Renal pelvis (tissue), 4 donors: ENCODE data around the gene CDKAL1. TPM values are rescaled to one million over a fixed set of nuclear protein-coding genes. Genes with fewer than 3 reads are reported as not detected.
"Not testable (repeated sequence)": the region's sequence is repeated elsewhere in the genome, so short reads cannot be mapped to it uniquely, and the experiment has no call there.

Source experiments
- DNase-seq: peaks from one replicate; pipeline ENCODE4 v3.0.0-alpha.2; 2013
- polyA plus RNA-seq, 3 donors: library from polyadenylated mRNA; unstranded; fragments of 120-200 nt; gene quantifications; one replicate each; pipeline ENCODE4 v1.2.1, GENCODE V29; 2013; ENCODE audit not compliant: insufficient read length in 3 of 3

CDKAL1 gene
- polyA plus RNA-seq, 3 donors: 15.9 to 22.8 (median 18.7) TPM

DNA sequence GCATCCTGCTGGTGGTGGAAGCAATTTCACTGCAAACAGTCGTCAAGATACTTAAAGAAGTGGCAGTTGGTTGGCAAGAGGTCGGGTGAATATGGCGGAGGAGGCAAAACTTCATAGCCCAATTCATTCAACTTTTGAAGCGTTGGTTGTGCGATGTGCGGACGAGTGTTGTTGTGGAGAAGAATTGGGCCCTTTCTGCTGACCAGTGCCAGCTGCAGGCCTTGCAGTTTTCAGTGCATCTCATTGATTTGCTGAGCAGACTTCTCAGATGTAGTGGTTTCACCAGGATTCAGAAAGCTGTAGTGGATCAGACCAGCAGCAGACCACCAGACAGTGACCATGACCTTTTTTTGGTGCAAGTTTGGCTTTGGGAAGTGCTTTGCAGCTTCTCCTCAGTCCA, 297.0 kb downstream of the CDKAL1 start:
- DNase-seq: not testable (repeated sequence)

DNA sequence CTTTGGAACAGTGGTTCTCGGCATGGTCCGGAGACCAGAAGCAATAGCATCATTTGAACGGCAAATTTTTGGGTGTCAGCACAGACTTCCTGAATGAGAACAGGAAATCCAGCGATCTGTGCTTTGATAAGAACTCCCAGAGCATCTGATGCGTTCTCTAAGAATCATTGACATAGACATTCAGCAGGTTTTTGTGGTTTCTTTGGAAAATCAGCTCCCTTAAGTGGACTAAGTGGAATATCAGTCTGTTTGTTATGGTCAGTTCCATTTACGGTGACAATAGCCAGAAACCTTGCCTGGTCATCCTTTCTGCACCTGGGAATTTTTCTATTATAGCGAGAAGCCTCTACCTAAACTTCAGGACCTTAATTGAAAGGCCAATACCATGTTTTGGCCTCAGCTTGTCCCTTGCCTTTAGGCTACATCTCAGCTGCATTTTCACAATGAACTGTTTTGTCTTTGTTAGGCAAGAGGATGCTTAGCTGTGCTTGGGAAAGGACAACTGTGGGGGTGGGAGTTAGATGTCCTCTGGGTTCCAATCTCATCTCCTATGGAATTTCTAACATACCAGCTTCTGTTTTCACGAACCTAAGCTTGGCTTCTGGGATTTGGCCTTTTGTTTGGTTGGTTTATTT, 299.7 kb downstream of the CDKAL1 start:
- DNase-seq: no peak

DNA sequence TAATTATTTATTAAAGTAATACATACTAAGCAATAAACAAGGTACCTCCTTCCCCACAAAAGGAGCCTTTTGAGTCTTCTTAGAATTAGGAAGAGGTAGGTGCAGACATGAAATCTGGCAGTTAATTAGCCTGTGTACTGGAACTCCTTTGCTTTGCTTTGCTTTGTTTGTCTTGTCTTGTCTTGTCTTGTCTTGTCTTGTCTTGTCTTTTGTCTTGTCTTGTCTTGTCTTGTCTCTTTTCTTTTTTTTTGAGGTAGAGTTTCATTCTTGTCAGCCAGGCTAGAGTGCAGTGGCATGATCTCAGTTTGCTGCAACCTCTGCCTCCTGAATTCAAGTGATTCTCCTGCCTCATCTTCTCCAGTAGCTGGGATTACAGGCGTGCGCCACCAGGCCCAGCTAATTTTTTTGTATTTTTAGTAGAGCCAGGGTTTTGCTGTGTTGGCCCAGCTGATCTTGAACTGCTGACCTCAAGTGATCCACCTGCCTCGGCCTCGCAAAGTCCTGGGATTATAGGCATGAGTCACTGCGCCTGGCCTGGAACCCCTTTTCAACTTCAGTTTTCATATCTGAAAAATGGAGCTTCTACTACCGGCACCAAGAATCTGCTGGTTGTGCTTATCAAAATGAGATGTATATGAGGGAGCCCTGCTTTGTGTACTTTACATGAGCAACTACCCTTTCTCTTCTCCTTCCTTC, 301.2 kb downstream of the CDKAL1 start:
- DNase-seq: no peak

DNA sequence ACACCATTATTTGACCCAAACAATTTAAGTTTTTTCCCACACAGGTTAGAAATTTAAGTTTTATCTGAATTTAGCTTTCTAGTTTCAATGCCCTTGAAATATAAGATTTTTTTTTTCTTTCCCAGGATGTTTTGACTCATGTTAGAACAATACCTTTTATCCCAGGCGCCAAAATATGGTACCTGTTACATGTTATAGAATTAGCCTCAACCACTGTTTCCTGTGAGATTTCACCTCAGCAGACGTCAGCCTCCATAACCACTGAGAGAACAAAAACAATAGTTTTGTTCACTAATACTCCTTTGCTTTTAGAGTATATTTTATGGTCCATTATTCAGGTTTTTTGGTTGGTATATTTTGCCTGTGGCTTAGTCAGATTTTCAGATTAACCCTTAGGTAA, 302.9 kb downstream of the CDKAL1 start:
- DNase-seq: no peak

DNA sequence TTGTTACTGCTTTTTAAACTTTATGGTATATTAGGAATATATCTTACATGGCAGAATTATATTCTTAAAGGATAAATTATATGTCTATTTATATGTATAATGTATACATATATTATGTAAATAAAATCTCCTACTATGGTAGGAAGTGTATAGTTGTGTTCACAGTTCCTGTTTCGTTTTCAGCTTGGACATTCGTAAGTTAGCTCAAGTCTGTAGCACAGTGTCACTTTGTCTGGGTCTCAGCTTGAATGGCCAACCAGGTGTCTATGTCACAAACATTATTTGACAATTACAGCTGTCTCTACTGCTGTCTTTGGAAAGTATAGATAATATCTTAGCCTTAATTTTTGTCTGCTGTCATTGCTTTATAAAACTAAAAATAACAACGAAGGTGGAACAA, 303.9 kb downstream of the CDKAL1 start:
- no peak for DNase-seq

DNA sequence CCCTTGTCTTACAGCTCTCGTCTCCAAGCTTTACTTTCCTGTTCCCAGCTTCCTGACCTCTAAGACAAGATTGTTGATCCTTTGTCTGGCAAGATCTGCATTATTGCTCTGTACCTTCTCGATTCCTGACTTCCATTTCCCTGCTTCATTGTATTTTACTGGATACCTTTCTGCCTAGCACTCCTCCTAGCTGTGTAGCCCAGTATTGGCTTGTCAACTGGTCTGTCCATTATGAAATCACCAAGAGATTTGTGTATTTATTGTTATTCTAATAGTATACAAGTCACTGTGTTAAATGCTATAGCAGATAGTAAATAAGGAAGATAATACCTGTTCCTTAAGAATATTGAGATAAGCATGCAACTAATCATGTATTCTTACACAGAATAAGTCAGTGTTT, 305.4 kb downstream of the CDKAL1 start:
- no peak for DNase-seq

DNA sequence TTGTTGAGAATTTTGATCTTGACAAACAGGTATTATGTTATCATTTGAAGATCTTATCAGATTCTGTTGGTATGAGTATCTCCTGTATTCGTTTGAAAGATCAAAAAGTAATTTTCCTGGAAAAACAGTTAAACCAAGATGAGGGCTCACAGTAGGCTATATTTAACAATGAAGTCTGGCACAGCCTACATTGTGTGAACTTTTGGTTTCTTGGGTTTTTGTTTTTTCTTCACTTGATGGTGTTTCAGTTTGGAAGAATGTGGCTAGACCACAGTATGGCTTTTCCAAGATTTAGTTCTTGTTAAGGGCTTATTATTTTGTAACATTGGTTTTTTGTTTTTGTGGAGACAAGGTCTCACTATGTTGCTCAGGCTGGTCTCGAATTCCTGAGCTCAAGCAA, 306.4 kb downstream of the CDKAL1 start:
- no peak for DNase-seq

DNA sequence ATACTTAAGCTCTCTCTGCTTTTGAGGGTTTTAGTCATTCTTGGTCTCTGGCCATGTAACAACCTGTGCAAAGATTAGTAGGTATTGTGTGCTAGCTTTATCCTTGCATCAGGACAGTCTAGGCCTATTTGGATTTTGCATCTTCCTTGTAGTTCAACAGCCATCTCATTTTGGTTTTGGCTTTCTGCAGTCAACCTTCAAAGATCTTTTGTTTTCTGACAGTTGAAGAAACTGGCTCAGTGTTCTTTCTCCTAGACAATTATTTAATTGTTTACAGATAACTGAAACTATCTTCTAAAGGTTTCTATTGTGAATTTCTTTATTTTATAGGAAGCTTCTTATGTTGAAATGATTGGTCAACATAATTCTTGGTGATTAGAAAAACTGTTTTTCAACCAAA, 307.5 kb downstream of the CDKAL1 start:
- no peak for DNase-seq

DNA sequence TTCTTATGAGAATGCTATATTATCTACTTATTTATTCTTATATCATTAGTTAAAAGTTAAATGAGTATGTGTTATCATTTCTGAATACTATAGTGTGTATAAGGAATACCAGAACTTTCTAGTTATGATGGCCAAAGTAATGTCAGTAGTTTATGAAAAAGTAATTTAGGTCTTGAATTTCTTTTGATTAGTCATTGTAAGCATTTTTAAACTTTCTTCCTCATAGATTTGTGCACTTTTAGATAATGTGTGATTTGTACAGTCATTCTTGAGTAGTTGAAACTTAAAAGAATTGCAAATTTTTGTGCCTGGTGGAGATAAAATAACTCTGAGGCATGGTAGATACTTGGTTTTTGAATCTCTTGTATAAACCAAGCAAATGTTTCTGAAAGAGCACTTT, 311.3 kb downstream of the CDKAL1 start:
- no peak for DNase-seq

DNA sequence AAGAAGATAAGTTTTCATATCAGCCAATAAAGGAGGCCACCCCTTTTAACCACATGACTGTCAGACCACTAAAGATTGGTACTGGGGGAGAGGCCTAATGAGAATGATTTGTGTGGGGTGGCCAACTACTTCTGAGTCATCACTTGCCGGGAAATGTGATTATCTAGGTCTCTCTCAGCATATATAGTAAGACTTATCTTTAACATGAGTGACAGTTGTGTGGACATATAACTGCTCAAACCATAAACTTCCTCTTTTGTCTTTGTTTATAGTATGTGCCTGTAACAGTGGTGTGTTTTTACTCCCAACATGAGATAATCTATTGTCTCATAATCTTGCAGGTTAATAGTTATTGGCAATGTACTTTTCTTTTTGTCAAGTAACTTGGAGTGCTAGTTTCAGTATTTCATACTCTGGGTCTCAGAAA, 312.4 kb downstream of the CDKAL1 start:
- DNase-seq: no peak

DNA sequence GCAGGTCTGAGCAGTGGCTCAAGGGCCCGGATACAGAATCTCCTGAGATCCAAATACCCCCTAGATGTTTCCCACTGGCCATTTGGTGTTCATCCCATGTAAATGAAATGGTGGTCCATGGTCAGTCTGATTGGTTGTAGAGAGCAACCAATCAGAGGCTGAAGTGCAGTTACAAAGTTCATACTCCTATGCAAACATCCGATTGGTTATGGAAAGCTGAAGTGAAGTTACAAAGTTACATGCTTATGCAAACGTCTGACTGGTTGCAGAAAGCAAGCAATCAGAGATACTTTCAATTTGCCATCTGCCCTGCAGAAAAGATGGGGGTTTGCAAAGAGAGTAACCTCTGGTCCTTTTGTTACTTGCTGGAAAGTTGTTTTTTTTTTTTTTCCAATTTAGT, 313.6 kb downstream of the CDKAL1 start:
- no peak for DNase-seq

DNA sequence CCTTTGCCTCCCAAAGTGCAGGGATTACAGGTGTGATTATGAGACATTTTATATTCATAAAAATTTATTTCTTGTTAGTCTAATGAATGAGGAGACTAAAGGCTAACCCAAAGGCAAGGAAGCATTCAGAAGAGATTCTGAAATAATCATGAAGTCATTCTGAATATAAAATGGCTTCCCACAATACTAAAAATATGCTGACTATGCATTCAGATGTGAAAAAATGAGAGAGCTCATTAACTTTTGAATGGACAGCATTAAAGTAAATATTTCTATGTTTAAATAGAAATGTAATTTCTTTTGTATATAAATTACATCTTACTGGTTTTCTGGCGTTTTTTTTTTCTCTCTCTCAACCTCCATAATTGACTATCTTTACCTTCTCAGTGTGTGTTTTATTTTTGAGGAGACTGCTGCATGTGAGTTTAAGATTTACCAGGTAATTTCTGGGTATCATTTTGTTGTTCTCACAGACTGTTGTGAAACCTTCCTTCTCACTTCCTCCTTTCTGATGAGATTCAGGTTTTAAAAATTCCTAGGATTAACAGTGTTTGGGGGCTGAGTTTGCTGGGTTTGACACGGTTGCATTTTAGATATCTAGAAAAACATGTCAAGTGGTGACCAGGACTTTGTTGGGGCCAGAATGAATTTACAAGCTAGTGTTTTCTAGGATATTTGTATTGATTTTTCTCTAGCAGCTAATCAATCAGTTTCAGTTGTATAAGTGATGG, 316.6 kb downstream of the CDKAL1 start:
- DNase-seq: no peak

DNA sequence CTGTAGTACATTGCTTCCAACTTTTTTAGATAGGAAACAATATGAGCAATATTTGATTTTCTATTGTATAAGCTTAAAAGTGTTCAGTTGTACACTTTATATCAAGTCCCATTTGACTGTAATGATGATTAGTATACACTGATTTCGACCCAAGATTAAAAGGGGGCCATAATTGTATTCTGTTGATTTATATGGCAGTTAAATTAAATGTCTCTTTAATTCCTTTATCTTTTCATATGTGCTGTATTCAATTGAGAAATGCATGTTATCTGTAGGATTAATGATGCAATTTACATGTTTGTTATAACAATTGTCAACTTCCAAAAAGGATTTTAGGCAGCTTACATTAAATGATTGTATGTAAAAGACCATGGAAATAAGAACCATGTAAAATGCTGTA, 317.5 kb downstream of the CDKAL1 start:
- no peak for DNase-seq

DNA sequence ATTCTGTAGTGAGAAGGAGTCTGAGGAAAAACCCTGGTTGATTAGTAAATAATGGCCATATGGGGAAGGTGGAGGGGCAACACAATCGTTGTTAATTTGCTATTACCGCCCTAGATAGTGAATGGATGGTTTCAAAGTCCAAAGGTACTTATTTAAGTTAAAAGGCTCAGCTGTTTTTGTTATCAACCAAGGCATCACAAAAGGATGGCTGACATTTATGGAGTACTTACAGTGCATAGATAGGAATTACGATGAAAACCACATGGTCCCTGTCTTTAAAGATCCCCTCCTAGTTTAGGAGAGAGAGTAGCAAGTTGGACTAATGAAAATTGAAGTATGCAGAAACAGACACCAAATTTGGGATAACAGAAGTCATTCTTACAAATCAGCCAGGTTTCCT, 319.6 kb downstream of the CDKAL1 start:
- no peak for DNase-seq

DNA sequence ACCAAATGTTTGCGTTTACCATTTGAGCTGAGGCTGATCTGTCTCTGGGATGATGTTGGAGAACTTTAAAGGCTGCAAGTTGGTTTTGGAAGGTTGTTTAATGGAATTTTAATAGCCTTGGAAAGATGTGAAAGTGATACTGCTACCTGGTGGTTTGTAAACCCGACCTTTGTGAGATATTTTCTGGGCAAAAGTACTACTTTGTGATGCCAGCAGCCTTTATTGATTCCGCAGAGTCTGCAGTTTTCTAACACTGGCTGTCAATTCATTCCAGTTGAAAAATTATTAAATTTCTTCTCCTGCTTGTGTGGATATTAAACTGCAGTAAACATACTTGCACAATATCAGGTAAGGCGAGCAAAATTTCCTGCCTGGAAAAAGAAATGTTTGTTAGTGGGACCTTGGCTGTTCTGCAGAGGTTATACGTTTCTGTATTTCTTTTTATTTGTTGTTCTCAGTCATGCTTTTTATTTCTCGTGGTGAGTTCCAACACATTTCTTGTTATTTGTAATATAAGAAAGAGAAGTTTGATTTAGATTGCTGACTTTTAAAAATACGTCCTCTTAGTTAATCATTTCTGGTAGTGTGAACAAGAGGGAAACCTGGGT, 322.5 kb downstream of the CDKAL1 start:
- DNase-seq: no peak

DNA sequence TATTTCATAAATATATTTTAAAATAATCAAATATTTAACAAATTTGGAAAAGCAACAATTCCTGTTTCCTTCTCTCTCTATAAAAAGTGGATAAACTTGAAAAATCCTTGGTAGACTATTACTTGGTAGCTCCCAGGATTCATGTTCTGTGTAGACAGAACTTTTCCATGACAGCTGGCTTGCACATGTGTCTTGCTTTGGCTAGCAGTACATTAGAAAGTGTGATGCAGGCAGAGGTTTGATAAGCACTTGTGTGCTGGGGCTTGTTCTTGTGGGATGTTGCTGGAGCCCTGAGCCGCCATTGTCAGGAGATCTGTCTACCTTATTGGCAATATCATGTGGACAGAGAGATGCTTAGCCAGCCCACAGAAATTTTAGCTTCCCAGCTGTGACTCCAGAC, 327.2 kb downstream of the CDKAL1 start:
- no peak for DNase-seq

DNA sequence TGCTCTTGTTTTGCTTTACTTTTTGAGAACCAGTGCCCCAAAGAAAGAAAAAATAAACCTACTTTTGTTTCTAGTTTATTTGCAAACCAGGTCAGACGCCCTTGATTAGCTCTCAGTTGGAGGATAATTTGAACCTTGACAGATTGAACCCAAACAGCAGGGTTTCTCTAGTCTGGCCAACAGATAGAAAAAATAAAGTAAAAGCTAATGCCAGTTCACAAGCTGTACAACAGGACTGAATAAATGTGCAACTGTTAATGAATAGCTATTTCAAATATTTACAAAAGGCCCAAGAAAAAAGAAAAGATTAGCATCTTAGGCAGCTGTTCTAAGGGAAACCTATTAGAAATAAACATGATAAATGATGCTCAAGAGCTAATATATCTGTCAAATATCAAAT, 331.8 kb downstream of the CDKAL1 start:
- DNase-seq: no peak

DNA sequence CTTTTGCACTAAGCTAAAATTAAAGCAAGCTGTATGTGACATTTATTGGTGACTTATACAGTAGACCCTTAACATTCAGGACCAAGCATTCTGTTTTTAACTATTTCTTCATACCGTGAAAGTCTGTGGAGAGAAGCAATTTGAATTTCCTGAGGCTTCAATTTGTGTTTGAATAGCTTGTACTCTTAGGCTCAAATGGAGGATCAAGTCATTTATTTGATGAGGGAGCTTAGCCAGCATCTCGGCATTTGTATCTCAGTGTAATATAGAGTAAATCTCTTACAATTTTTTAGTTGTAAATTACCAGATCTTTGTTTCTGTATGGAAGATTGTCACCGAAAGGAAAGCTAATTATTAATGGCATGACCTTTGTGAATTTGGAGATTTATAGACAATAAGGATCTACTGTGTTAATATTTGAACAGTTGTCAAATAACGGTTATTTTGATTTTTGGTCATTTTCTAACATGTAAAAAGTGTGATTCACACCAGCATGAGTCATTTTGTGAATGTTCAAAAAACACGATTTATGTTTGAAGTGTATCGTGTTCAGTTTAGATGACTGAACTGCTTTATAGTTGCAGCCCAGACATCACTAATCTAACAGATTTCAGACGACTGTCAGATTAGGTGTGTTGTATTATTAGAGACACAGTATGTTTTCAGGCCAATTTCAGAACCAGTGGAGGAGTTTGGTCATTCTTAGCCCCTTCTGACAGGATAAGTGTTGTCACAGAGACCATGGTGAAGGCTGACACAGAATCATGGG, 332.9 kb downstream of the CDKAL1 start:
- DNase-seq: no peak

DNA sequence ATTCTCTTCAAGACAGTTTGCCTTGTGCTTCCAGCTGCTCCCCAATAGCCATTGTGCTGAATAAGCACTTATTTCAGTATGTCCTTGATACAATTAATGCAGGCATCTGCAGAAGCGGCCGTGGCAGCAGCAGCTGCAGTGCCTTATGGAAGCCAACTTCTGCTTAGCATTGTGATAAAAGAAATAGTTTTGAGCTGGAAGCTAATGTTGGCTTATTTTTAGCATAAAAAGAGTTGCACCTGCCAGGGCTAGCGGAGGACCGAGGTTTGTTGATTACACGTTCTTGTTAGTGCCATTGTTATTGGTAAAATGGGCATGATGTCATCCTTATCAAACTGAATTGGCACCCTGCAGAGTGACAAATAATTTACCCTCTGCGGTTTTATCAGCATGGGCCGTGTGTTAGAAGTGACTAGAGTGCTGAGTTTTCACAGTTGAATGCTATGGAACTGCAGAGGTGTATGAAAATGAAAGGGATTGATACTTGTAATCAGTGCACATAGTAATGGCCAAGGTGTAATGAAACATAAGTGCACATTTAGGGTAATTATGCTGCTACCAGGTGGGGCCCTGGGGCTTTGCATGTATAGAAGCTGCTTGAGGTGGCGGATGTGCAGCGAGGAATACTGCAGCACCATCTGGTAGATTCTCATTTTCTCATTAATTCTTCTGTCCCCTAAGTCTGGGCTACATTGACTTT, 334.3 kb downstream of the CDKAL1 start:
- no peak for DNase-seq

DNA sequence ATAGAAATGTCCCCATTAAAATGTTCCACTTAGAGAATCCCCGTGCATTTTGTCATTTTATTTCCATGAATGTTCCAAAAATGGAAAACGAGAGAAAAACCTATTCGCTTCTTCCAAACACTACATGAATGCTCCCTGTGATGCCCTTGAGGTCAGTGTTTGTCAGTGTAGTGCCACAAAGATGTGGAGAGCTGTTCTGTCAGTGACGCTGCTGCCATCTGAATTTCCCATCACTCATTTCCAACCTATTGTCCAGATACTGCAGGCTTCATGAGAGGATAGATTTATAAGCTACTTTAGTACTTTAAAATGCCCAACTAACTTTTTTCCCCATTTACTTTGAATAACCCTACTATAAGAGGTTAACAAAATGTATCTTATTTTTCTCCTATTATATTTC, 335.8 kb downstream of the CDKAL1 start:
- no peak for DNase-seq

DNA sequence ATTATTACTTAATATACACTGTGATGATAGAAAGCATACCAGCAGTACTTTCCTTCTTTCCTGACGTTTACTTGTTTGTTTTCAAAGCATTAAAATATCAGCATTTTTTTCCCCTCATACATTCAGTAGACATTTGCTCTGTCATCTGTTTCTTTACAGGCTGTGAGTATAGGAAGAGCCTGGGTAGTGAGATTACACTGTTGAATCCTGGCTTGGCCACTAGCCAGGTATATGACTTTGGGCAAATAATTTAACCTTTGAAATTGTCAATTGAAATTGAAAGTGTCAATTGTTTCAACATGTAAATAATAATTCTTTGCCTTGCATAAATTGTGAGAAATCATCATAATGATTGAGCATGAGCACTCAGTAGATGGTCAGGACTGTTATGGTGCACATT, 336.2 kb downstream of the CDKAL1 start:
- DNase-seq: no peak
